ENCODE measurements around the gene KATNBL1.

DNA sequence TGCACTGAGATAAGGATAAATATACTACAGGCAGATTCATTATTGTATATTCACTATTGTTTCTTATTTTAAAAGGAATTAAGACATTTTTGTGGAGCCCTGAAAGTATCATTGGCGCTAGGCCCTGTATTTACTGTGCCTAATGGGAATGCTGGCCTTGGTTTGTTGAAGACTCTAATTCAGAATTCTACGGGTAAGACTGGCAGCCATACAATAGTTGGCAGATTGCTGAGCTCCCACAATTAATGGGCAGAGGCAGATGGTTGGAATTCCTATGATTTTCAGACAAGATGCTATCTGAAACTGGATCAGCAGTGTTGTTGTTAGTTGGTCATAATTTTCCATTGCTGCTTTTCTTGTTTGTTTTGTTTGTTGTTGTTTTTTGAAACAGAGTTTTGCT, 93.3 kb downstream of the KATNBL1 start:
- TF ChIP-seq, protein P1, sequence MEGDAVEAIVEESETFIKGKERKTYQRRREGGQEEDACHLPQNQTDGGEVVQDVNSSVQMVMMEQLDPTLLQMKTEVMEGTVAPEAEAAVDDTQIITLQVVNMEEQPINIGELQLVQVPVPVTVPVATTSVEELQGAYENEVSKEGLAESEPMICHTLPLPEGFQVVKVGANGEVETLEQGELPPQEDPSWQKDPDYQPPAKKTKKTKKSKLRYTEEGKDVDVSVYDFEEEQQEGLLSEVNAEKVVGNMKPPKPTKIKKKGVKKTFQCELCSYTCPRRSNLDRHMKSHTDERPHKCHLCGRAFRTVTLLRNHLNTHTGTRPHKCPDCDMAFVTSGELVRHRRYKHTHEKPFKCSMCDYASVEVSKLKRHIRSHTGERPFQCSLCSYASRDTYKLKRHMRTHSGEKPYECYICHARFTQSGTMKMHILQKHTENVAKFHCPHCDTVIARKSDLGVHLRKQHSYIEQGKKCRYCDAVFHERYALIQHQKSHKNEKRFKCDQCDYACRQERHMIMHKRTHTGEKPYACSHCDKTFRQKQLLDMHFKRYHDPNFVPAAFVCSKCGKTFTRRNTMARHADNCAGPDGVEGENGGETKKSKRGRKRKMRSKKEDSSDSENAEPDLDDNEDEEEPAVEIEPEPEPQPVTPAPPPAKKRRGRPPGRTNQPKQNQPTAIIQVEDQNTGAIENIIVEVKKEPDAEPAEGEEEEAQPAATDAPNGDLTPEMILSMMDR (conservative IDR thresholded peaks at IDR 0.05 in 1 of 2, IDR thresholded peaks at IDR 0.05 in 1 of 2; ENCODE audit: extremely low read depth in 1 of 2, insufficient read depth in 1 of 2, low read depth in 1 of 2, low read length in 2 of 2): no peak
- no peak for TF ChIP-seq EZH2 (IDR thresholded peaks at IDR 0.05; ENCODE audit: borderline replicate concordance, low read length)
